GM21367 (cell line): ENCODE results near the gene OS9.

Experiments
- ATAC-seq: cut with Tn5 transposase; IDR thresholded peaks from one replicate; pipeline ENCODE4 v1.9.1; 2021; ENCODE audit not compliant: unreplicated experiment

OS9 gene

GRCh38 chr12:57751788-57752667 lies 58.1 kb downstream of the OS9 start, which contains the start of gene CDK4:
Gene CDK4 (minus strand): TSS chr12:57752310. CDS start chr12:57751717, 593 bp downstream.
- ATAC-seq = peak; percentile 57

DNA sequence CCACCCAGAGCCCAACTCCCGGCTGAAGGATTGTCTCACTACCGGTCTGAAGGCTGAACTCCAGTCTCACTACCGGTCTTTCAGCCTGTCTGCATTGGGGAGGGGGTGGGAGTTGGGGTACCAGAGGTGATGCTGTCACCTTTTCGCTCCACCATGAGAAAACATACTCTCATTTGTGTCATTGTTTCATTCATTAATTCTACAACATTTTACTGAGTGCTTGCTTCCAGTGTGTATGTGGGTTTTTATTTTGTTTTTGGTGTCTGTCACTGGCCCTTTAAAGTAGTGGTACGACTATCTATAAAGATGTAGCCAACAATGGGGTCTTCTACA lies 58.7 kb downstream of the OS9 start:
- no peak for ATAC-seq

DNA sequence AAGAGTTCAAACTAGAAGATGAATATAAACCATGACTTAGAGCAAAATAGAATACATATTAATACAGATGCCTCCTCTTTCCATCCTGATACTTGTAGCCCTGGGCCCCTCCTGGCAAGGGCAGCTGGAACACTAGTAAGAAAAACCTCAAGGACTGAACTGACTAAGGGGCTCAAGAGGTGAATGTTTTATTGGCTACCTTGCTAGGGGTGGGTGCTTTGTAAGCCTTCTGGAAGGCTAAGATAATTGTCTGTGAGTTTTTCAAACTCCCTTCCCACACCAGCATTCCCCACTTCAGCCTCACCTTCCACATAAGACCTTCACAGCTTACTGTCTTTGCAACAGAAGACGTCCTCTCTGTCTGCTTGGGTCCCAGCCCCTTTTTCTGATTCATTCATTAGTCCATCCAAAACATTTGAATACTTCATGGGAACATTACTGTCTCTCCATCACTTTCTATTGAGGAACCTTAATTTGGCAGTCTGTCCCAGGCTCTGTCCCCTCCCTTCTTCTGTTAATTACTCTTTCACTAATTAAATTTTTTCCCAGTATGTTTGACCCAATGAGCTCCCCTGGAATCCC lies 59.9 kb downstream of the OS9 start:
- no peak for ATAC-seq

GRCh38 chr12:57754411-57755193 lies 60.7 kb downstream of the OS9 start, which contains the start of gene MARCHF9:
Gene MARCHF9 (plus strand): TSS chr12:57755103. CDS start chr12:57755529, 426 bp downstream.
- peak; percentile 29 for ATAC-seq

- no peak for ATAC-seq
Observed at GRCh38 chr12:57755194-57755453, 61.2 kb downstream of the OS9 start.

DNA sequence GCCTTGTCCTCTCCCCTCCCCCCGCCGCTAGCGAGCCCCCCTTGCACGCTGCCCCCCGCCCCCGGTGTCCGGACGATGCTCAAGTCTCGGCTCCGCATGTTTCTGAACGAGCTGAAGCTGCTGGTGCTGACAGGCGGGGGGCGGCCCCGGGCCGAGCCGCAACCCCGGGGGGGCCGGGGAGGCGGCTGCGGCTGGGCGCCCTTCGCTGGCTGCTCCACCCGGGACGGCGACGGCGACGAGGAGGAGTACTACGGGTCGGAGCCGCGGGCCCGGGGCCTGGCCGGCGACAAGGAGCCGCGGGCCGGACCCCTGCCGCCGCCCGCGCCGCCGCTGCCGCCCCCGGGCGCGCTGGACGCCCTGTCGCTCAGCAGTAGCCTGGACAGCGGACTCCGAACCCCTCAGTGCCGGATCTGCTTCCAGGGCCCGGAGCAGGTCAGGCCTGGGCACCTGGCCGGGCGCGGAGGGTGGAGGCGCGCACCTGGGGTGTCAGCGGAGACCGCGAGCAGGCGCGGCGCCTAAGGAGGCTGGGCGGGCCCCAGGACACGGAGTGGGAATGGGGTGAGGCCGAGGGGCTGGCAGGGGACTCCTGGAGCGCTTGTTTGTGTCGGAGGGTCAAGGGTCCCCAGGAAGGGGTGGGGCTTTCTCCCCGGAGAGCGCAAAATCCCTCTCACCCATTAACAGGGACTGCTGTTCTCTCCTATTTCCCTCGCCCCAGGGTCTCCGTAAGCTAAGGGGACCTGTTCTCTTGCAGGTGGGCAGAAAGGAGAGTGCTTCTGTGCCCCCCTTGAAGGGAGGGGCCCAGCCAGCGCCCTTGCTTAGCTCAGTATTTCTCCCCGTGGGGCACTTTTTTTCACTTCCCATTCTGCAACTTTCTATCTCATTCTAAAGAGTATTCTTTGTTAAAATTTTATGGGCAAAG lies 61.8 kb downstream of the OS9 start:
- ATAC-seq = no peak

GRCh38 chr12:57756406-57757341 lies 62.7 kb downstream of the OS9 start:
- no peak for ATAC-seq

DNA sequence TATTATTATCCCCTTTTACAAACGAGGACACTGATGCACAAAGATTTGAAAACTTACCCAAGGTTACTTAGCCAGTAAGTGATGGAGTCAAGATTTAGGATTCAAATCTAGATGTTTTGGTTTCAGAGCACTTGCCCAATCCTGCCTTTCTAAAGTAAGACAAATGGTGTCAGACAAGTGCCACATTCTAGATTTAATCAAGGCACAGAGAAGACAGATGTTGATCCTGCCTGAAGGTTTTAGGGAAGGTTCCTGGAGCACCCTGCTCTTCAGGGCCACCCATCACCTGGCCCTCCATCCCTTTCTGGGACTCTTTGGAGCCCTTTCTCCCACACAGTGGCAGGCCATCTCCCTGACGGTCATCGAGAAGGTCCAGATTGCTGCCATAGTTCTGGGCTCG lies 63.8 kb downstream of the OS9 start:
- no peak for ATAC-seq

DNA sequence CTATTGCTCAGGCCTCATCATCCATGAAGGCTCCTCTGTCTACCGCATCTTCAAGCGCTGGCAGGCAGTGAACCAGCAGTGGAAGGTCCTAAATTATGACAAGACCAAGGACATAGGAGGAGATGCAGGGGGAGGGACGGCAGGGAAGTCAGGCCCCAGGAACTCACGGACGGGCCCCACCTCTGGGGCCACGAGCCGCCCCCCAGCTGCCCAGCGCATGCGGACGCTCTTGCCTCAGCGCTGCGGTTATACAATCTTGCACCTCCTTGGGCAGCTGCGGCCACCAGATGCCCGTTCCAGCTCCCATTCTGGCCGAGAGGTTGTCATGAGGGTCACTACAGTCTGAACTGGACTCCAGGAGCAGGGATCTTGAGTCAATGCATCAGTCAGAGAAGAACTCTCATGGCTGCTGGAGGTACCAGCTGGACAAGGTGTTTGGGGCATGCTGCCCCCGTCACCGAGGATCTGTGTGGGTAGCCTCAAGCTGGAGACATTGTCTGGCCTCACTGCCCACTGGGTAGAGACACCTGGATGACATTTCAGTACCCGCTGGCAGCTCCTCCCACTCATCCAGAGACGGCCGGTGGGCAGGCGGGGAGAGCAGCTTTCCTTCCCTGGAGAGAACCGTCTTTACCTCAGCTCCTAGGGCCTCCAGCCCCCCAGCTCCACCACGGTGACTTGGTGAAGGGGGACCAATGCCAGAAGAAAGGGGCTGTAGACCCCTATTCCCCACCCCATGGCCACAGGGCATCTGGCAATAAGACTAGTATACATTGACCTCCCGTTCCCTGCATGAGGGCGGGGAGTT lies 64.8 kb downstream of the OS9 start:
- ATAC-seq = no peak

DNA sequence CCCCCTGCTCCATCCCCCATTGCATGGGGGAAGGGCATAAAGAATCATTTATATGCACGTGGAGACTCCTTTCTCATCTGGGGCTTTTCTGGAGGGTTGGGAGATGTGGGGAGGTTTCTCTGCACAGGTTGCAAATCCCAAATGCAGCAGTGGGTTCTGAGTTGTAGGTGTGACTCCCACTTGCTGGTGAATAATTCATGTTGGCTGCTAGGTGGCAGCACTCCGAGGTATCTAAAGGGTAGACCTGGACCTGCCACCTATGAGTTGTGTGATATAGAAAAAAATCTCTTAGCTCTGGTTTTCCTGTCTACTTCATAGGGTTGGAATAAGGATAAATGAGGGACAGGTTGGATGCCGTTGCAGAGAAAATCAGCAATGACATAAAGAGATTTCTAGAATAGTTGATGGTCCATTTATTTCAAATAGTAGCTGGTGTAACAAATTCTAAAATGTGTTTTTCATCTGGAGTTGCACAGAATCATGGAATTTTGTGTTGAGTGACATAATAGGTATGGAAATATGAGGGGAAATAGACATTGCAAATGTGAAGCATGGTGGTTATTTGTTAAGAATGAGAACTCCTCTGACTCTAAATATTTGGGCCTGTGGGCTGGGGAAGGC lies 65.5 kb downstream of the OS9 start:
- ATAC-seq = no peak

DNA sequence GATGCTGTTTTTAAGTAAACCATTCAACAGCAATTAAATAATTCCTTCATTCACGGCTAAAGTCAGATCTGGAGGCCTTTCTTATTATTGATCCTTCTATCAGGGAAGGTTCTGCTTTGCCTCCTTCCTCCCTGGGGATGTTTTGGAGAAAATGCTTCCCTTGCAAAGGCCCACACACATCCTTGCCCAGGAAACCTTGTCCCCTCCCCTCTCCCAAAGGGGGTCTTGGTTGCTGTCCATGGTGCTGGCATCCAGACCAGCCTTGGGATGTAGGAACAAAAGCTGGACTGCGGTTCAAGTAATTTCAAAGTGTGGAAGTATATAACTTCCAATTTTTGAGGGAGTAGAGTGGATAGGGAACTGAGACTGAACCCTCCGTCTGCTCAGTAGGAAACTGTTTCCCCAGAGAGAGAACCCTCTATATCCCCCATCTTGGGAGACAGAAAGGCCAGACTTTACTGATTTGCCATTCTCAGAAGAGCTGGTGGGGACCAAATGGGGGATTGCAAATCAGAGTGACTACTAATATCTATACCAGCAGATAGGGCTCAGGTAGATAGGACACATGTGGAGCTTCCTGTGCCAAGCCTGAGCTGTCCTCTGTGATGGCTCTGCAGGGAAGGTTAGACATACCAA lies 66.5 kb downstream of the OS9 start:
- ATAC-seq = no peak

DNA sequence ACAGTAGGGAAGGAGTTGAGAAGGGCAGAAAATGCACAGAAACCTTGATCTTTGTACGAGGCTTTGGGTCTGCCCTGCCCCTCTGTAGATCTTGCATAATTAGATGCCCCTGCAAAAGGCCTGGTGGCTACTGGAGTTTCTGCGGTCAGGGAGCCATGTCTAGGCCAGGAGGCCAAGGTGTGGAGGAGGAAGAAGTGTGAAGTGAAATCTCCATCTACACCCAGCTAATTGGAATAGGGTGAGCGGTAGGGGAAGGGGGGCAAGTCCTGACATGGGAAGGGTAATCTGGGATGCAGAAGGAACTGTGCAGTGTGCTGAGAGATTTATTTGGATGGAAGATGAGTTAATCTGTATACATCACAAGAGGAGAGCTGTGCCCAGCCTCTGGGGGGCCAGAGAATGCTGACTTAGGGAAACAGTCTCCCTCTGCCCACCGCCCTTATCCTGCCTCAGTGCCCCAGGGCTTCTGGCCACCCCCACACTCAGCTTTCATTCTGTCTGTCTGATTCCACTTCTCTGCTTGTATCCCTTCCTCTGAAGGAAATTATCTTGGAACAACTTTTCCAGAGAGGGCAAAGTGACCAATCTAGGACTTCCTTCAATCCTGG lies 67.6 kb downstream of the OS9 start:
- no peak for ATAC-seq

DNA sequence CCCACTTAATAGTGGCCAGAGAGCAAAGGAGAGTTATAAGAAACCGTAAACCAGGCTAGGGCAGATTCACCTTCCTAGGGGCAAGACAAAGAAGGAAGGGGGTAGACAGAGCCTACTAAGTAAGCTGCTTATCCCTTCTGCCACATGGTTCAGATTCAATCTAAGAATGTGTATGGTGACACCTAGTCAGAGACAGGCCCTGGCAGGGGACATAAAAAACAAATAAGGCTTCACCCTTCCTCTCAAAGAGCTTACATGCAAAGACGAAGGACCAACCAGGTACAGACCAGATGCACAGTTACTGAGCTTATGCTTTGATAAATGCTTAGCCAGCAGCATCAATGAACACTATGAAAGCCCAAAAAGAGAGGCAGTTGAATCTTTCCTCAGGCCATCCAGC lies 68.5 kb downstream of the OS9 start:
- ATAC-seq = no peak

DNA sequence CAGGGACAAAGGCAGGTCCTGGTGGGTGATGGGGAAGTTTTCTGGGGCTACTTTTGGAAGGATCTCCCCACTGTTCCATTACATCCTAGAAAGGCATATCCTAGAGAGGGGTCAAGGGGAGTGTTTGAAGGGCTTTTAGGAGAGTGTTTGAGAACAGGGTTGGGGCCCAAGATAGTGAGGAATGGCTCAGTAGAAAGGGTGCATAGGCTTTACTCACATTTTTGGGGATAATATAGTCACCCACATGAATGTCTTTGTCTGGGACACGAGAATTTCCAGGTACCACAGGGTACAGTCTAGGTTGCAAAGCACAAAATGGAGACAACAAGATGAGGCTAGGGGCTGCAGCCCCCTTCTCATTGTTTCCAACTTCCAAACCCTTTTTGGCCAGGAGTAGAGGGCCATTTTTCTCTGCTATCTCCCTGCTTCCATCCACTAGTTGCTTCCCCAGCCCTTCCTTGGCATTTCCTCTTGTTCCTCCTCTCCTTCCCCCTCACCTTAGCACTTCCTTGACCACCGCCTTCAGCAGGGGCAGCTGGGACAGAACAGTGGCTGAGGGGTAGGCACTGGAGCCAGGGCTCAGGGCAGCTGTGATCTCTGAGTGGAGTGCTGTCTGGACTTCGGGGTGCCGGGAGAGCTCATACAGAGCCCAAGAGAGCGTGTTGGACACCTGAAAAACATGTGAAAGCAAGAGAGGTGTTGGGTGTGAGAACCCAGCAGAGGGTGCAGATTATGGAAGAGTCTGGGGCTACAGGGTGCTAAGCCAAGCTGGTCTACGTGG lies 70.1 kb downstream of the OS9 start:
- no peak for ATAC-seq

DNA sequence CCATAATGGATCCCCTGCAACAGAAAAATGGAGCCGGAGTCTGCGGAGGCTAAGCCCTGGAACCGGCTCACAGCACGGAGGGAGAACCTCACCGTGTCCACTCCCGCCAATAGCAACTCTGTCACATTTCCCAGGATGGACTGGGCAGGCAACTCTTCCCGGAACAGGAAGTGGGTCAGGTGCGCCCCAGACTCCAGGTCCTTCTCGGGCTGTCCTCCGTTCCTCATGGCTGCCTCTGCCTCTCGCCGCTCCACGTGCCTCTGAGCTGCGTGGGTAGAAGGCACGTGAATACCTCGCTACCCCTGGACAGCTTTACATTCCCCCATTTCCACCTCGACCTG lies 70.7 kb downstream of the OS9 start:
- ATAC-seq = peak; percentile 16

GRCh38 chr12:57765003-57765697 lies 71.2 kb downstream of the OS9 start:
- peak; percentile 50 for ATAC-seq
